ENCODE data around the gene KIDINS220.

KIDINS220 gene

DNA sequence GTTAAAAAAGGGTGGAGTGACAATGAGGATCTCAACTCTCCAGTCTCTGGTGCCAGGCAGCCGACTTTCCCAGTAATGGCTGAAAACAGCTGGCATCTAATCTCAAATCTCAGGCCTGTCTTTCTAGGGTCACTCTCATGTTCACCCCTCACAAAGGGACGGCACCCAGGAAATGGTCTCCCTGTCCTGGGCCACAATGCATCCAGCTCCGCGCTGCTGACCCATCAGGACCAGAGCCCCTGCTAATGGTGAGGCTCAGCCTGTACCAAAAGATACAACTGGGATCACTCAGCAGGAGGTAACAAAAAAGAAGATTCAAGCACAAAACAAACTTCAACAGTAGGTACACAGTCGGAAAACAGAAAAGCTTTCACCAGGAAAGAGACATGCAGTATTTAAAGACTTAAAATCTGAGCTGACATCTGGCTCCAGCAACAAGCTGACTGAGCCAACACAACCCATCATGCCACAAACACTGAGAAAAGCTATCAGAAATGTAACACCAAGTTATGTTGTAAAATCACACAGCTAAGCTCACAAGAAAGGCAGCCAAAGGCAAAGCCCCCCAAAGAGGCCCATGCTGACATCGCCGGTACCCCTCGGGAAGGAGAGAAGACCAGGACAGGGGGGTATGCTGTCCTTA is 13.6 kb upstream of the KIDINS220 start:
- no peak for DNase-seq

DNA sequence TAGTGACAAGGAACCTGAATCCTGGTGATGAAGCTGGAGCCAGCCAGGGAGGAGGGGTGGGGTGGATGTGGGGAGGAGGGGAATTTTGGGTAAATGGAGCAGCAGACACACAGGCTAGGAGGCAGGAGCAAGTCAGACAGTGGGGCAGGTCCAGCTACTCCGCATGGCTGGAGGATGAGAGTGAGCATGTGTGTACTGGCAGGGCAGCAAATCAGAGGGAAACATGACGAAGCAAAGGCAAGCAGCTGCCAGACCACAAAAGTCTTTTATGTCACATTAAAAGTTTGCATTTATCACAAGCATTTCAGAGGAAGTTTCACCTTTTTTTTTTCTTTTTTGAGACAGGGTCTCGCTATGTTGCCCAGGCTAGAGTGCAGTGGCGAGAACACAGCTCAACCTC is 11.9 kb upstream of the KIDINS220 start:
- DNase-seq, result no peak

DNA sequence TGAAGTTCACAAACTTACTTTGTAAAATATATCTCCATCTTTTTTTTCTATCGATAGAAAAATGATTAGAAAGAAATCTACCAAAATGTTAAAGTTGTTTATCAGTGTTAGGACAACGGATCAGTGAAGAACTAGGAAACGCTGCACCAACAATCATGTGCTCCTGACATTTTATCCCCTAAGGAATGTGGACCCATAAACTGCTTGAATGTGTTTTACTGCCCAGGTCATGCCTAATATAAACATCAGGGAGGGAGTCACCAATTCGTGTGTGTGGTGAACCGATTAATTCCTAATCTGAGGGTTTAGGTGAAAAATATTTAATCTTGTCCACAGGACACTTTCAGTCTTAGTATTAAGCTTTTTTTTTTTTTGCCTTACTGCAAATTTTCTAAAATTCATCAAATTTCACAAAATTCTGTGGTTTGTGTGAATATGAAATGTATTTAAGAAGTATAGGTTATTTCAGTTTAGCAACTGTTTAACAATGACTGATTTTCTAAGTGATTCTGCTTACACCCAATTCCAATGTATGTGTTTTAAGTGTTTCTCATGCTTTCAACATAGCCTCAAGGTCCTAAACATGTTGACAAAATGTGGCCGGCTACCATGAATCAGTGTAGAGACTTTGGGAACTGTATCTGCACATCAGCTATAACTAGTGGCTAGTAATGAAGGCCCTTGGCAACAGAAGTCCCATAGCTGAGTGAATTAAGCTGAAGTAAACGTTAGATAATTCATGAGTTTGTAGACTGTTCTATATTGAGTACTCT is 11.1 kb upstream of the KIDINS220 start:
- no peak for DNase-seq

DNA sequence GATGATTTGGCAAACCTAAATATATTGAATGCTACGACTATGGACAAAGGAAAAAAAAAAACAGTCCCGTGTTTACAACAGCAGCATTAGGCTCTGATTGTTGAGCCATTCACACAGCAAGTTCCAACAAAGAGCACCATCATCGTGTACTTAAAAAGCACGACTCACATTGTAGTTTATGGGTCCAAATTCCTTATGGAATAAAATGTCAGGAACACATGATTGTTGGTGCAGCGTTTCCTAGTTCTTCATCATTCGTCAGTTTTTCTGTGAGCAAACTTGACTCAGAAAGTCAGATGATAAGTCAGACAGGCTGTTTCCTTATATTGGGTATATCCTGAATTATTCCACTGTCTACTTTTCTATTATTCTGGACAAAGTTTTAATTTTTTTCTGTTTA is 10.0 kb upstream of the KIDINS220 start:
- DNase-seq, result no peak

DNA sequence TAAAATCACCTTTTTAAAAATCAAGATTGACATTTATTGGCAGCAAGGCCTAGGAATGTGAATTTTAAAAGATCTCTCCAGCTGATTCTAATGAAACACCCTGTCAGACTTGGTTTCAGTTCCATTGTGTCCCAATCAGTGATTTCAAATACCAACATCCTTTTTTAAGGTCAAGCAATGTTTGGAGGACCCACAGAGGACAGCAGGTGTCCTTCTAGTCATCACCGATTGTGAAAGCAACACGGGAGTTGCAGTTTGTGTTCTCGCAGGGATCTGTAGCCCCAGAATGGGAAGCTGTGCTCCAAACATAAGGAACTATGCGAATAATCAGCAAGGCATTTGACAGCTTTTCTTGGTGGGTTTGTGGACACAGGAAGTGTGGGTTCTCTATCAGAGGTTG is 4.5 kb upstream of the KIDINS220 start:
- no peak for DNase-seq

DNA sequence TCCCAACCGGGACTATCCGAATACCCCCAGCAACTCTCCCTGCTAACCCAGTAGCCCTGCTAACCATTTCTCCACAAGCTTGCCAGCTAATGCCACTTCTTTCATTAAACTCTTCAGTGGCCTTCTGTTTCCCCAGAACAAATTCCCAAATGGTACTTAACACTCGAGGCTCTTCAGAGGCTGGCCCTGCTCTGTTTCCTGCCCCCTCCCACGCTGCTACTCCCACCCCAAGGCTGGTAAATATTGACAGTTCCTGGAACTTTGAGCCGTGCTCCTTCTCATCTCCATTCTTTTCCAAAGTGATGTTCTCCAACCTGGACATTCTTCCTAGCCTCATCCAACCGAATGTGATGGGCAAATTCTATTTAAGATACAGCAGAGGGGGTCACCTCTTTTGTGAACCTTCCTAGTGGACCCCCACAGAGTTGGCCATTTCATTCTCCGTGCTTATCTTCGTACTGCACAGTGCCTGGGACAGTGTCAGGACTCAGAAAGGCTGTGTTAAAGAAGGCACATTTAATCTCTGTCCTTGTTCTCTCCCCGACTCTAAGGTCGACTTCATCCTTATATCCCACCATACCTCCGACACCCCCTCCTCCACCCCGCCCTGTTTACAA is 3.2 kb upstream of the KIDINS220 start:
- DNase-seq, result no peak

DNA sequence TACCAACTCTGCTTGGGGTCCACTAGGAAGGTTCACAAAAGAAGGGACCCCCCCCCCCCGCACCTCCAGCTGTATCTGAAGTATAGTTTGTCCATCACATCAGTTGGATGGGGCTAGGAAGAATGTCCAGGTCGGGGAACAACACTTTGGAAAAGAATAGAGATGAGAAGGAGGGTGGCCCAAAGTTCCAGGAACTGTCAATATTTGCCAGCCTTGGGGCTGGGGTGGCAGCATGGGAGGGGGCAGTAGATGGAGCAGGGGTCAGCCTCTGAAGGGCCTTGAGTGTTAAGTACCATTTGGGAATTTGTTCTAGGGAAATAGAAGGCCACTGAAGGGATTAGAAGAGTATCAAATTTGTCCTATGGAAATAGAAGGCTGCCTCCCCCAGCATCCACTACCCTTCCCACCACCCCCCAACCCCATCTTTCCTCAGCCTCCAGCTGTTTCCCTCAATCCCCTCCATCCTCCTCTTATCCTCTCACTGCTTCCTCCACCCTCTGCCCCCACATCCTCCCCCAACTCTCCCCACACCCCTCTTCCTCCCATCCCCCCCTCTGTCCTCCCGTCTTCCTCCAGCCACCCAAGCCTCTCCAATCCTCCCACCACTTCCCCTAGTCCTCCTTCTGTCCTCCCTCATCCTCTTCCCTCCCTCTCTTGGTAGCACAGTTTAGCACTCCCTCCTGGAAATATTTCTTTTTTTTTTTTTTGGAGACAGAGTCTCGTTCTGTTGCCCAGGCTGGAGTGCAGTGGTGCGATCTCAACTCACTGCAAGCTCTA is 2.0 kb upstream of the KIDINS220 start:
- DNase-seq, result no peak

DNA sequence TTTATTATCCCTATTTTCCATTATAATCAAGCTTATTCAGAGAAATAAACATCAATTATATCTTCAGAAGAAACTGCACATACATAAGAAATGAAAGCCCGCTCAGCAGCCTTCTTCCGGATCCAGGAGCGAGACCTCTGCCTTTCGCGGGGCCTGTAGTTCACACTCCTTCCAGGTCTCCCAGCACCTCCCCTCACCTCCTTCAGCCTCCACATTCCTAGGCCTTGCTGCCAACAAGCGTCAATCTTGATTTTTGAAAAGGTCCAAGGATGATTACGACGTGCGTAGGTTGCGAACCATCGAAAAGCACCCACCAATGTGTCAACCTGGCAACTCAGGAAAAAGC is 355 bp upstream of the KIDINS220 start:
- DNase-seq, result no peak

DNA sequence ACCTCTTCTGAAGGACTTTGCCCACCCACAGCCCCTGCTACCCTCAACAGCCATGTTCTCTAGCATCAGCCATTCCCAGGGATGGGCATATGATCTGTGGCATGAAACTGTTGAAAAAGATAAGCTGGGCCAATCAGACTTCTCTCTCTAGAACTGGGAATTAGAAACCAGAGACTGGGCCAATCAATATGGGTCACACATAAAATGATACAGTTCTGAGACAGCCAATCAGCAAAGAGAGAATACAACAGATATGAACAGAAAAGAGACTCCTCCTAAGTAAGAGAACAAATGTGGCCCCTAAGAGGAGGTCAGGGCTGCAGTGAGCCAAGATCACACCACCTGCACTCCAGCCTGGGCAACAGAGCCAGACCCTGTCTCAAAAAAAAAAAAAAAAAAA is 2.1 kb downstream of the KIDINS220 start:
- no peak for DNase-seq

DNA sequence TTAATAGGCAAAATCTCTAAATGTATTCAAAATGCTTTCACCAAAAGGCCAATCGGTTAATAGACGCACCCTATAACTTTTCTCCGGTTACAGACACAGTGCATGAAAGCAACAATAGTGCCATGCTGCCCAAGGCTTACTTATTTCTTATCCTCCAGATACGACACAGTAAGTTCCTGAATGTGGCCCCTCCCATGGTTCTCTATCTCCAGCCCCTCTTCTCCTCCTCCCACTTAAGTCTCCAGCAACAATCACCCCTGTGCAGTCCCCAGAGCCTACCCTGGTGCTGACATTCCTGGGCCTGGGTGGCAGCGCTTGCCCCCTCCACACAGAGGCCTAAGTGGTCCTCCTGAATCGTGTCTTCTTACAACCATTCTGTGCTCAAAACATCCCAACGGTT is 3.6 kb downstream of the KIDINS220 start:
- DNase-seq, result no peak

DNA sequence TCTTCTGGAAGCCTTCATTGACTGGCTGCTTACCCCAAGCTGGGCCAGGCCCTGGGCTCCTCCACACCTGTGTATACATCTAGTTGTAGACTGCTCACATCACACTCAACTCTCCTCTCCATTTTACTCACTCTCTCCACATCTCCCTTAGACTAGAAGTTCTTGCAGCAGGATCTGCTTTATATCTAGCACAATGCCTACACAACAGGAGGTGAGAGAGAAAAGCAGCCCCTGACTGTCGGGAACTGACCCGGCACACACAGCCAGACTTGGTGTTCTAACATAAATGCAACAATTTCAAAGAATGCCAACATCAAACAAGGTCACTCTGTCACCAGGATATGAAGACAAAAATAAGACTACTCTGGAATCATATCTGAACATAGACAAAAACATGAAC is 5.9 kb downstream of the KIDINS220 start:
- DNase-seq, result no peak

DNA sequence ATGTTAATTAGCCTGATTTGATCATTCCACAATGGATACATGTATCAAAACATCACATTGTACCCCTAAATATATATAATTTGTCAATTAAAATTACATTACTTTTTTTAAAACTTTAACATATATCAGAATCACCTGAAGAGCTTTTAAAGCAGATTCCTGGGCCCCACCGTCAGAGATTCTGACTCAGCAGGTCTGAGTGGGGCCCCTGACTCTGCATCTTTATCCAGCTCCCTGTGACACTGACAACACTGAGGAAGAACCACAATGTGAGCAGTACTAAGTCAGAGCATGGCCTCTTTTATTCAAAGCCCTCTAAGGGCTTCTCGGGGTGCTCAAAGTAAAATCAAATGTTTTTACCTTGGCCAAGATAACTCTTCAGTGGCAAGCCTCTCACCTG is 9.7 kb downstream of the KIDINS220 start:
- no peak for DNase-seq

DNA sequence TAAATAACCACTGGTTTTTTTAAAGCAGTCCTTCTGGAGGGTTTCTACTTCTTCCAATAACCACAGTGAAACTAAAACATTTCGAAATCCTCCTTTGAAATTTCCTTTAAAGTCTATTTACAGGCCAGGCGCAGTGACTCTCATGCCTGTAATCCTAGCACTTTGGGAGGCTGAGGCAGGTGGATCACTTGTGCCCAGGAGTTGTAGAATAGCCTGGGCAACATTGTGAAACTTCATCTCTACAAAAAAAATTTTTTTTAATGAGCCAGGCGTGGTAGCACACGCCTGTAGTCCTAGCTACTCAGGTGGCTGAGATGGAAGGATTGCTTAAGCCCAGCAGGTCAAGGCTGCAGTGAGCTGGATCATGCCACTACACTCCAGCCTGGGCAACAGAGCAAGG is 15.2 kb downstream of the KIDINS220 start:
- no peak for DNase-seq

DNA sequence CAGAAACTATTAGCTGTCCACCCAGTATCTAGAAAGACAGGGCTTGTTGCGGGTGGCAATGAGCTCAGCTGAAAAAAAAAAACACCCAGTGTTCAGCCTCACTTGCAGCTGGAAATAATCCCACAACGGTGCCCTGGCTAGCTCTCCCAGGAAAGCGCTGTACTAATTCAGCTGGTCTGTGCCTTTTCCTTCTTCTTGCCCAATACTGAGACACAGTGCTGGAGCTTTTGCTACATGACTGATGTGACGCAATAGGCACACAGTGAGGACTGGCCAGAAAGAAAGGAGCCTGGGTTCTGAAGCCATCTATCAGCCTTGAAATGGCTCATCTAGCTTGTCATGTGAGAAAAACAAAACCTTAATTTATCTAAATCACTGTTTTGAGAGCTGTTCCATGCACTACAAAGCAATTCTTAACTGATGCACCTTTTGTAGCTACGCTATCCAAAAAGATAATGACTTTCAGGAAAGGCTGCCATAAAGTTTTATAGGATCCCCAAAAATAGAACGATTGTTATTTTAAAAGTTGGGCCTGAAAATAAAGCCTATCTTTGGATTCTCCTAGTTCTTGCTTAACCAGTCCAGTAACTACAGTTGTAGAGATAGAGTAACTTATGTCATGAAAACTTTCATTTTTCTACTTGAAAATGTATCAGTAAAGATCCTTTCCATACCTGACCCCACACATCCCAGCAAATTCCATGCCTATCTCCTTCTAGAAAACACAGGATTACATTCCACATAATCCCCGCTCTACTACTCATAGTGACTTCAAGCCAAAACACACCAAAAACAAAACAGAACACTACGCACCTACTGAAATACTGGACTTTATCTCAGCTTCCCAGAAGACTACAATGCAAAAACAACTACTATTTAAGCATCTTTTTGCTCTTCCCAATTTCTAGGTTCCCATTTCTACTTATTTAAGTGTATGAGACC is 15.9 kb downstream of the KIDINS220 start:
- no peak for DNase-seq

DNA sequence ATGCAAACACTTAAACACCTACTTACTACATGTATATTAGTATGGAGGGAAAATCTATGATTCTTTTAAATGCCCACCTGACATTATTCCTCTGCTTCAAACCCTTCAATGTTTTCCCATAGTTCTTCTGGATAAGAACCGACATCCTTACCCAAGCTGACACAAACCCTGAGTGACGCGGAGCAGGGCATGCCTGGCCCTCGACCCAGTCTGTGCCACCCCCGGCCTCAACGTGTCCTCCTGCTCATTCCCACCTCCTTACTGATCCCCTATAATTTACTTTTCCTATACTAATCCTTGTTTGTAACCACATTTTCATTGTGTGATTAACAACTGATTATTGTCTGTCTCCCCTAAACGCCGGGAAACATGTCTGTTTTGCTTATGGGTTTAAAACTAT is 17.5 kb downstream of the KIDINS220 start:
- DNase-seq, result no peak

DNA sequence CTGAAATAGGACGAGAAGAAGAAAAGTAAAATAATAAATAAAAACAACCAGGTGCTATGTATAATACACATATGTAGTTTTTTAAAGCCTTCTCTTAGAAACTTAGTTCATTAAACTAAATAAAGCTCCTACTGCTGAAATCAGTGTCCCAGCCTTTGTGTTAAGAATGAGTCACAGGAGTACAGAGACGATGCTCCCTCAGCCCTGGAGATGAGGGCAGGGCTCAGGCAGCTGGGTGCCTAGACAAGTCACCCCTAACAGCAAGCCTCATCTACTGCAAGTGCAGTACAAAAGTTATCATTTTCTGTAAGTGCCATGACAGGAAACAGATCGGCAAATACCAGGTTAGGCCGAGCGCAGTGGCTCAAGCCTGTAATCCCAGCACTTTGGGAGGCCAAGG is 18.2 kb downstream of the KIDINS220 start:
- DNase-seq, result no peak

DNA sequence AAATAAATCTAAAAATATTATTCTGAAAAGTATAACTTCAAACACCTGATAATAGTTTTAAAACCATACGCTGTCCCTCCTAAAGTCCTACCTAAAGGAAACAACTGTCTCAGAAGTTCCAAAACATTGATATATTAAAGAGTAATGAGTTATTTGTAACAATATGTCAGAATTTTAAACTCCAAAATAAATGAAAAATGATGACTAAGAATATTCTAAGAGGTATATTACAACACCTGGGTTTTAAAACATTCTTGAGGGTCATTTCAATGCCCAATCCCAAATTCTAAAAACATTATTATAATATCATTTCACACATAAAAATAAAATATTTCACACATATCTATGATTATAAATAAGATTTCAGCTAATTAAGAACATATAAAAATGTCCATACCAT is 20.2 kb downstream of the KIDINS220 start:
- DNase-seq, result no peak

DNA sequence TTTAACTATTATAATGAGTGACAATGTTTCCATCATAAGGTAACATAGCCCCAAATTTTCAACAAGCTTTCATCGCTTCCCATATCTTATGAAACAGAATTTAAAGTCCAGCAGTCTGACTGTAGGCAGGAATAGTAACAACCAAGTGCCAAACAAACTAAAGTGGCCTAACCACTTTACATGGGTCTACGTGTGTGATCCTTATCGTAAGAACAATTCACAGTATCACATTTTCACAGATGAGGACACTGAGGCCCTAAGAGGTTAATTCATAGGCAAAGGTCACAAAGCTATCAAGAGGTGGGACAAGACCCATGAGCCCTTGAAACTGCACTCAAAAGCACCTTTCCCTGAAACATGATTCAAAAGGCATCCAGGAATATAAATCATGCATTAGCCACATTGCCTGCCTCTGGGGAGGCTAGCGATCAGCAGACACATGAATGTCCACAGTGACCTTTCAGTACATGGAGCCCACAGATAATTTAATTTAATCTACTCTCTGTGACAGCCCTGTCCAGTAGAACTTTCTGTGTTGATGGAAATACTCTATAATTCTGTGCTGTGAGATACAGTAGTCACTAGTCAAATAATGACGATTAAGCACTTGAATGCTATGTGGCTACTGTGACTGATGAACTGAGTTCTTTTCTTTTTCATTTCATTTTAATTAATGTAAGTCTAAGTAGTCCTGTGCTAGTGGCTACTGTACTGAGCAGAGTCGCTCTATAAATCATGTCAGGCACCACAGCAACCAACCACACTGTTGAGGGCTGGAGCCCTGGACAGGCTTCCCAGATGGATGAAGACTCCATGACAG is 30.3 kb downstream of the KIDINS220 start:
- no peak for DNase-seq

DNA sequence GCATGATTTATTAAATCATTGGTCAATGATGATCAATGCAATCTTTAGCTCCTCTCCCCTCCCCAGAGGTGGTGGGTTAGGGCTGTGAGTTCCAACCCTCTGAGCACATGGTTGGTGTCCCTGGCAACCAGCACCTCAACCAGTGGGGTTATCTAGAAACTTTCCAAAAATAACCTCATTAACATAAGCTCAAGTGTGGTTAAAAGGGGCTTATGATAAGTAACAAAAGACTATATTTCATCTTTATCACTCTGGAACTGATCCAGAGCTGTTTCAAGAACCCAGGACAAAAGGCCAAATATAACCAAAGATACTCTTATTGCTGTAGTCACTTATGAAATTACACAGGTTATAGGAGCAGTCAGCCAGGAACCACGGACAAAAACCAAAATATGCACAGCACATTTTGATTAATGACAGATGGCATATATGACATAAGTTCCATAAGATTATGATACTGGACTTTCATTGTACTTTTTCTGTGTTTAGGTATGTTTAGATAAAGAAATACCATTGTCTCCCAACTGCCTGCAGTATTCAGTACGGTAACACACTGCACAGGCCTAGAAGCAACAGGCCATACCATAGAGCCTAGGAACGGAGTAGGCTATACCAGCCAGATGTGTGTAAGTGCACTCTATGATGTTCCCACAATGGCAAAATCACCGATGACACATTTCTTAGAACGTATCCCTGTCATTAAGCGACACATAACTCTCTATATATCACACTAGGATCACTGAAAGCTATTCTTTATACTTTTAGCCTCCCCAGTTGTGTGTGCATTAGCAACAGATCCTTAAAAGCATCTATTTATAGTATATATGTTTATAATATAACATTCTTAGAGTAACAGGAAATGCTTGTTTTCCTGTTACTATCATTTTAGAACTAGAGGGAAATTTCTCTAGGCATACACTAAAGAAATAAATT is 31.9 kb downstream of the KIDINS220 start:
- DNase-seq, result no peak

DNA sequence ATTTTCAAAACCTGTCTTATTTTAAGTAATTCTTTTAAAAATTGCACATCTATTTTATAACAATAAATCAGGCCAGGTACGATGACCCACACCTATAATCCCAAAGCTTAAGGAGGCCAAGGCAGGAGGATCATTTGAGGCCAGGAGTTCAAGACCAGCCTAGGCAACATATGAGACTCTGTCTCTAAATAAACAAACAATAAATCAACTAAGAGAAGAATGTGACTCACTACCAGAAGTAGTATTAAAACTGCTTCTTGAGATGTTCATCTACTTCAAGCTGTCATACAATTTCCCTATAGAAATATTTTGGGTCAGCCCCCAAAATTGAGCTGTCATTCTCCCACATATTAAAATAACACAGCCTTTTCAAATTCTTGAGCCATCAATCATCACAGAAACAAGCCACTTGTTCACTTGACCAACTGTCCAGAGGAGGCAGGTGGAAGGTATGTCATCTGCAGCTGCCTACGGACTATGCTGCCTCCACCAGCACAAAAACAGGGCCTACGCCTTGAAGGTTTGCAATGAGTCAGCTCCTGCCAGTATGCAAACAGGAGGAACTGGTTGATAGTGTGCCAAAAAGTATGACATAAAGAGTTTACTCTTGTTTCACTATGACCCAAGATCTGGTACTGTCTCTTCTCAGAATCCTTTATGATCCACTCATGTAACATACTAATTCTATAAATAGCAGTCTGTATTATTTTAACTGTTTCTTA is 33.6 kb downstream of the KIDINS220 start:
- no peak for DNase-seq
